Esophagus muscularis mucosa (tissue), 4 donors: Measurements from ENCODE around the gene DYRK3.

Experiments
- EP300 ChIP-seq: sonication (generic); formaldehyde crosslinking; IDR thresholded peaks from one replicate; pipeline ENCODE4 v1.6.1; 2017; ENCODE audit warnings: antibody characterized with exemption
- POLR2A ChIP-seq: fragments of 450-650 bp; IDR thresholded peaks from one replicate; pipeline ENCODE4 v1.6.1; 2017; ENCODE audit warnings: antibody characterized with exemption, moderate library complexity, mild to moderate bottlenecking, low read depth
- POLR2AphosphoS5 ChIP-seq, 2 donors: sonication (generic); formaldehyde crosslinking; IDR thresholded peaks; one replicate each; pipeline ENCODE4 v1.6.1; 2017; ENCODE audit warnings: antibody characterized with exemption in 2 of 2
- TF ChIP-seq, protein P1 (sequence below), 3 experiments: fragments of 200-600 bp in 2 of 3; fragments of 450-650 bp in 1 of 3; sonication (generic) in 2 of 3; IDR thresholded peaks; one replicate each; pipeline ENCODE4 v1.5.1; 2017 to 2019; ENCODE audit warnings: antibody characterized with exemption in 3 of 3, mild to moderate bottlenecking in 2 of 3, moderate library complexity in 1 of 3

DNA sequence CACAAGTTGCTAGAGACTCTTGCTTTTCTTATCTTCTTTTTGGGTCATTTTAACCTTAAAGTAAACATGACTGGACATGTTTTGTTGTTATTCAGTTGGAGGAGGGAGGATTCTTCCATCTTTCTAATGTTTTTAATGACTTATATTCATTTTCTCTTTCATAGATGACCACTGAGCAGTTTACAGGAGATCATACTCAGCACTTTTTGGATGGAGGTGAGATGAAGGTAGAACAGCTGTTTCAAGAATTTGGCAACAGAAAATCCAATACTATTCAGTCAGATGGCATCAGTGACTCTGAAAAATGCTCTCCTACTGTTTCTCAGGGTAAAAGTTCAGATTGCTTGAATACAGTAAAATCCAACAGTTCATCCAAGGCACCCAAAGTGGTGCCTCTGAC, 11.9 kb downstream of the DYRK3 start:
- TF ChIP-seq, protein P1, sequence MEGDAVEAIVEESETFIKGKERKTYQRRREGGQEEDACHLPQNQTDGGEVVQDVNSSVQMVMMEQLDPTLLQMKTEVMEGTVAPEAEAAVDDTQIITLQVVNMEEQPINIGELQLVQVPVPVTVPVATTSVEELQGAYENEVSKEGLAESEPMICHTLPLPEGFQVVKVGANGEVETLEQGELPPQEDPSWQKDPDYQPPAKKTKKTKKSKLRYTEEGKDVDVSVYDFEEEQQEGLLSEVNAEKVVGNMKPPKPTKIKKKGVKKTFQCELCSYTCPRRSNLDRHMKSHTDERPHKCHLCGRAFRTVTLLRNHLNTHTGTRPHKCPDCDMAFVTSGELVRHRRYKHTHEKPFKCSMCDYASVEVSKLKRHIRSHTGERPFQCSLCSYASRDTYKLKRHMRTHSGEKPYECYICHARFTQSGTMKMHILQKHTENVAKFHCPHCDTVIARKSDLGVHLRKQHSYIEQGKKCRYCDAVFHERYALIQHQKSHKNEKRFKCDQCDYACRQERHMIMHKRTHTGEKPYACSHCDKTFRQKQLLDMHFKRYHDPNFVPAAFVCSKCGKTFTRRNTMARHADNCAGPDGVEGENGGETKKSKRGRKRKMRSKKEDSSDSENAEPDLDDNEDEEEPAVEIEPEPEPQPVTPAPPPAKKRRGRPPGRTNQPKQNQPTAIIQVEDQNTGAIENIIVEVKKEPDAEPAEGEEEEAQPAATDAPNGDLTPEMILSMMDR (IDR thresholded peaks at IDR 0.05), result no peak
- TF ChIP-seq POLR2AphosphoS5 (IDR thresholded peaks at IDR 0.05) (no peak), POLR2A (no peak), EP300 (no peak)
